Neural progenitor cell (in vitro differentiated cells): ENCODE measurements around the gene THAP2.

Experiments
- EZH2phosphoT487 ChIP-seq: fragments of 200-600 bp; sonication (generic); IDR thresholded peaks from 2 replicates; pipeline ENCODE4 v1.6.1; 2017; ENCODE audit warnings: antibody characterized with exemption
- TF ChIP-seq, protein P1 (sequence below): fragments of 200-600 bp; sonication (generic); IDR thresholded peaks from 2 replicates; pipeline ENCODE4 v1.5.1; 2017; ENCODE audit warnings: antibody characterized with exemption, mild to moderate bottlenecking

DNA sequence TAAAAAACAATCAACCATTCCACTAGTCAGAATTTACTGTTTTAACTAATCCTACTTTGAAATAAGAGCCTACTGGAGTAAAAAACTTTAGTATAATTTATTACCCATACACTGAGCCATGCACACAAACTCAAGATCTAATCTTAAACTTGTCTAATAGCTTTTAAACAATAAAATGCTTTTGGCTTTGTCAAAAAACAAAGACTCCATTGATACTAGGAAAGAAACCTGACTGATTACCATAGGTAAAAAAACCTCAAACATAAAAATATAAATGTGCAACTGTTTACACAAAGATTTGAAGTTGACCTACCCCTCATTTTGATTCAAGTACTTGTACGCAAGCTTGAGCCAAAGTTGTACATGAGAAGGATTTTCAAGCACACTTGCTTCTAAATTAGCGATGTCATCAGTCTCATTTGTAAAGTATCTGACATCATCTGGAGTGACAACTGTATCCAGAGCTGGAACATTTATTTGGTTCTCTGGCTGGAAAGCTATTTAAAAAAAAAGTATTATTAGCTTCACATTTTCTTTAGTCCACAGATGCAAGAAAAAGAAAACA lies 36.6 kb upstream of the THAP2 start:
- TF ChIP-seq, protein P1, sequence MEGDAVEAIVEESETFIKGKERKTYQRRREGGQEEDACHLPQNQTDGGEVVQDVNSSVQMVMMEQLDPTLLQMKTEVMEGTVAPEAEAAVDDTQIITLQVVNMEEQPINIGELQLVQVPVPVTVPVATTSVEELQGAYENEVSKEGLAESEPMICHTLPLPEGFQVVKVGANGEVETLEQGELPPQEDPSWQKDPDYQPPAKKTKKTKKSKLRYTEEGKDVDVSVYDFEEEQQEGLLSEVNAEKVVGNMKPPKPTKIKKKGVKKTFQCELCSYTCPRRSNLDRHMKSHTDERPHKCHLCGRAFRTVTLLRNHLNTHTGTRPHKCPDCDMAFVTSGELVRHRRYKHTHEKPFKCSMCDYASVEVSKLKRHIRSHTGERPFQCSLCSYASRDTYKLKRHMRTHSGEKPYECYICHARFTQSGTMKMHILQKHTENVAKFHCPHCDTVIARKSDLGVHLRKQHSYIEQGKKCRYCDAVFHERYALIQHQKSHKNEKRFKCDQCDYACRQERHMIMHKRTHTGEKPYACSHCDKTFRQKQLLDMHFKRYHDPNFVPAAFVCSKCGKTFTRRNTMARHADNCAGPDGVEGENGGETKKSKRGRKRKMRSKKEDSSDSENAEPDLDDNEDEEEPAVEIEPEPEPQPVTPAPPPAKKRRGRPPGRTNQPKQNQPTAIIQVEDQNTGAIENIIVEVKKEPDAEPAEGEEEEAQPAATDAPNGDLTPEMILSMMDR, result no peak
- TF ChIP-seq EZH2phosphoT487, result no peak
